Left lung (tissue), 10 donors: Measurements from ENCODE around the gene SEPTIN8. TPM values are rescaled to one million over a fixed set of nuclear protein-coding genes. Genes with fewer than 3 reads are reported as not detected.
A peak's percentile ranks its signal among the peaks of the same experiment; 100 is the strongest.

Experiments used
- ATAC-seq: fragments of 200-7000 bp; cut with Tn5 transposase; one replicate; pipeline ENCODE4 v1.9.1; 2020; ENCODE audit warnings: moderate library complexity
- DNase-seq, 4 donors: peaks; one replicate each; pipeline ENCODE4 v3.0.0-alpha.2; 2013 to 2020
- H3K27ac ChIP-seq, 2 donors: fragments of 200-600 bp; sonication (generic) in 1 of 2; one replicate each; pipeline versions ENCODE4 v1.5.0 to v1.8.0; 2020 to 2021
- H3K27me3 ChIP-seq, 2 donors: fragments of 200-600 bp; sonication (generic) in 1 of 2; one replicate each; pipeline versions ENCODE4 v1.5.0 to v1.8.0; 2020 to 2021
- H3K36me3 ChIP-seq, 2 donors: fragments of 200-600 bp; sonication (generic) in 1 of 2; one replicate each; pipeline versions ENCODE4 v1.5.0 to v1.8.0; 2020 to 2021
- H3K4me1 ChIP-seq, 2 donors: fragments of 200-600 bp; one replicate each; pipeline ENCODE4 v1.8.0; 2021
- H3K4me3 ChIP-seq, 2 donors: fragments of 200-600 bp; sonication (generic) in 1 of 2; one replicate each; pipeline versions ENCODE4 v1.5.0 to v1.8.0; 2020 to 2021; ENCODE audit warnings: mild to moderate bottlenecking in 1 of 2
- H3K9me3 ChIP-seq, 2 donors: fragments of 200-600 bp; sonication (generic) in 1 of 2; one replicate each; pipeline versions ENCODE4 v1.5.0 to v1.8.0; 2020 to 2021
- CTCF ChIP-seq, 2 donors: fragments of 200-600 bp; sonication (generic) in 1 of 2; IDR thresholded peaks; one replicate each; pipeline versions ENCODE4 v1.5.0 to v1.8.0; 2021; ENCODE audit warnings: antibody characterized with exemption in 2 of 2
- intact Hi-C, 2 donors: fragments of 100-400 bp; cut with DNase I; formaldehyde crosslinking; loops; one replicate each; pipeline versions ENCODE4 v1.11.2 to v1.14.2; 2022
- polyA plus RNA-seq, 6 donors: library from polyadenylated mRNA; unstranded; fragments of 120-200 nt; gene quantifications; one replicate each; pipeline ENCODE4 v1.2.1, GENCODE V29; 2013; ENCODE audit not compliant: insufficient read length in 6 of 6
- total RNA-seq, 2 donors: library from RNA; stranded (reverse); fragmentation: NEBNext Ultra II Directional; extraction: Animal tissue kit (Norgen Biotek cat#: 25700); gene quantifications; one replicate each; pipeline ENCODE4 v1.2.1, GENCODE V29; 2021
- donor health status: DM: no; HTN: yes; CAD: no.
- donor health status: DM: no; HTN: no; CAD: no.

SEPTIN8 gene
- total and polyA plus RNA-seq, 8 donors = 38.8 to 73.8 (median 60.5) TPM

GRCh38 chr5:132771503-132771998 is 5.5 kb downstream of the SEPTIN8 start:
- H3K9me3 ChIP-seq = no peaks in the 10 kb centered on the region
- no peak for DNase-seq
- peaks cover 26 to 38% of the 10 kb centered on the region in 2 donors for H3K4me1 ChIP-seq
- ATAC-seq = no peak
- intact Hi-C loops = no loop called here
- H3K27me3 ChIP-seq = peaks cover 0 to 18% of the 10 kb centered on the region in 2 donors
- no peak overlapping the region for H3K4me3 ChIP-seq
- TF ChIP-seq CTCF (IDR thresholded peaks at IDR 0.05) = no peak
- H3K27ac ChIP-seq = peak overlapping the region in 1 of 2 donors; percentile 34
- no peaks in the 10 kb centered on the region for H3K36me3 ChIP-seq

GRCh38 chr5:132770476-132771159 is 6.4 kb downstream of the SEPTIN8 start:
- Histone ChIP-seq H3K36me3 (no peaks in the 10 kb centered on the region), H3K27ac (peak overlapping the region in 1 of 2 donors; percentile 33), H3K9me3 (no peaks in the 10 kb centered on the region), H3K4me3 (no peak overlapping the region), H3K27me3 (peaks cover 0 to 9% of the 10 kb centered on the region in 2 donors), H3K4me1 (peaks cover 24 to 29% of the 10 kb centered on the region in 2 donors)
- intact Hi-C loops = no loop called here
- ATAC-seq (no peak), DNase-seq (no peak)
- no peak for TF ChIP-seq CTCF (IDR thresholded peaks at IDR 0.05)

- peaks cover 13 to 20% of the 10 kb centered on the region in 2 donors for H3K4me1 ChIP-seq
- H3K36me3 ChIP-seq = peaks cover 0 to 15% of the 10 kb centered on the region in 2 donors
- H3K9me3 ChIP-seq = no peaks in the 10 kb centered on the region
- TF ChIP-seq CTCF (IDR thresholded peaks at IDR 0.05) = no peak
- ATAC-seq (no peak), DNase-seq (no peak)
- peak overlapping the region in 1 of 2 donors; percentile 13 for H3K27ac ChIP-seq
- no peak overlapping the region for H3K4me3 ChIP-seq
- intact Hi-C loops = no loop called here
- H3K27me3 ChIP-seq = no peaks in the 10 kb centered on the region
These were observed 8.6 kb downstream of the SEPTIN8 start for GRCh38 chr5:132768485-132768868.

- intact Hi-C loops = no loop called here
- Histone ChIP-seq H3K27ac (peak overlapping the region in 1 of 2 donors; percentile 26), H3K4me3 (no peak overlapping the region), H3K4me1 (peaks cover 13 to 20% of the 10 kb centered on the region in 2 donors), H3K9me3 (no peaks in the 10 kb centered on the region), H3K36me3 (peaks cover 0 to 28% of the 10 kb centered on the region in 2 donors), H3K27me3 (no peaks in the 10 kb centered on the region)
- DNase-seq (no peak), ATAC-seq (no peak)
- TF ChIP-seq CTCF (IDR thresholded peaks at IDR 0.05) = no peak
These were observed 9.9 kb downstream of the SEPTIN8 start for GRCh38 chr5:132767150-132767549.

- no peak overlapping the region for H3K27ac ChIP-seq
- no peaks in the 10 kb centered on the region for H3K27me3 ChIP-seq
- ATAC-seq (no peak), DNase-seq (no peak)
- TF ChIP-seq CTCF (IDR thresholded peaks at IDR 0.05) = no peak
- peaks cover 13 to 20% of the 10 kb centered on the region in 2 donors for H3K4me1 ChIP-seq
- intact Hi-C loops = no loop called here
- no peak overlapping the region for H3K4me3 ChIP-seq
- H3K36me3 ChIP-seq = peaks cover 0 to 32% of the 10 kb centered on the region in 2 donors
- H3K9me3 ChIP-seq = no peaks in the 10 kb centered on the region
These were observed 10.3 kb downstream of the SEPTIN8 start for GRCh38 chr5:132766806-132767055.
